Common myeloid progenitor, CD34-positive (primary cell): ENCODE results near the gene SHISAL1.

Experiments used
- CTCF ChIA-PET: fragments of 350-600 bp; sonication (Branson Sonifier 250); formaldehyde crosslinking; loops from one replicate; lab custom pipeline; 2021; ENCODE audit warnings: antibody characterized with exemption; lab: Charles Lee
- POLR2A ChIA-PET: fragments of 350-600 bp; sonication (Branson Sonifier 250); formaldehyde crosslinking; loops from one replicate; lab custom pipeline; 2021; ENCODE audit warnings: antibody characterized with exemption; lab: Charles Lee
- DNase-seq, 3 donors: peaks; one replicate each; pipeline versions ENCODE4 v3.0.0 to v3.0.0-alpha.2; 2013
- H3K27ac ChIP-seq, 2 experiments: 1 replicate in 1 of 2; 2 replicates in 1 of 2; pipeline ENCODE4 v1.7.0; 2013; ENCODE audit warnings: inconsistent platforms in 2 of 2, low read length in 2 of 2, mild to moderate bottlenecking in 2 of 2, low read depth in 1 of 2, moderate library complexity in 1 of 2; ENCODE audit not compliant: severe bottlenecking in 2 of 2, insufficient read depth in 1 of 2, poor library complexity in 1 of 2
- H3K27me3 ChIP-seq, 5 experiments: replicated peaks in 2 of 5; 1 replicate in 3 of 5; 2 replicates in 2 of 5; pipeline versions ENCODE4 v1.6.1 to v1.7.0; 2013; ENCODE audit warnings: low read length in 4 of 5, mild to moderate bottlenecking in 2 of 5, moderate library complexity in 2 of 5, inconsistent platforms in 1 of 5; ENCODE audit not compliant: insufficient read depth in 5 of 5, control insufficient read depth in 4 of 5
- H3K36me3 ChIP-seq, 4 experiments: 1 replicate in 2 of 4; 2 replicates in 2 of 4; pipeline versions ENCODE4 v1.6.1 to v1.7.0; 2013; ENCODE audit warnings: low read length in 3 of 4, control low read depth in 1 of 4, mild to moderate bottlenecking in 1 of 4; ENCODE audit not compliant: control insufficient read depth in 4 of 4, insufficient read depth in 4 of 4
- H3K4me1 ChIP-seq, 4 experiments: 1 replicate in 3 of 4; 2 replicates in 1 of 4; pipeline versions ENCODE4 v1.6.1 to v1.7.1; 2013; ENCODE audit warnings: low read length in 3 of 4, mild to moderate bottlenecking in 3 of 4, control low read depth in 1 of 4, inconsistent platforms in 1 of 4, moderate library complexity in 1 of 4; ENCODE audit not compliant: control insufficient read depth in 4 of 4, insufficient read depth in 4 of 4; ENCODE audit errors: control extremely low read depth in 1 of 4
- H3K4me3 ChIP-seq, 7 experiments: 1 replicate in 4 of 7; 2 replicates in 3 of 7; pipeline versions ENCODE4 v1.5.1 to v1.7.0; 2013; ENCODE audit warnings: mild to moderate bottlenecking in 7 of 7, low read length in 6 of 7, moderate library complexity in 6 of 7, inconsistent platforms in 2 of 7, low read depth in 2 of 7, control low read depth in 1 of 7; ENCODE audit not compliant: insufficient read depth in 4 of 7, control insufficient read depth in 1 of 7; ENCODE audit errors: extremely low read depth in 1 of 7
- H3K9me3 ChIP-seq, 5 experiments: 1 replicate in 4 of 5; 2 replicates in 1 of 5; pipeline versions ENCODE4 v1.6.1 to v1.7.1; 2013; ENCODE audit warnings: low read length in 4 of 5, mild to moderate bottlenecking in 2 of 5, inconsistent platforms in 1 of 5, low read depth in 1 of 5, moderate library complexity in 1 of 5; ENCODE audit not compliant: control insufficient read depth in 4 of 5, insufficient read depth in 2 of 5; ENCODE audit errors: control extremely low read depth in 1 of 5
- WGBS: methylation state at CpG from one replicate; pipeline ENCODE4 v1.1.5; 2013; ENCODE audit not compliant: insufficient coverage; 5-methylcytosine and 5-hydroxymethylcytosine counted together

SHISAL1 gene

GRCh38 chr22:44273175-44273574 lies 39.6 kb downstream of the SHISAL1 start:
- ChIA-PET POLR2A (no interaction called here), CTCF (no interaction called here)
- Histone ChIP-seq H3K4me3 (no peak overlapping the region), H3K36me3 (no peaks in the 10 kb centered on the region), H3K4me1 (no peaks in the 10 kb centered on the region), H3K27me3 (peaks cover 0 to 11% (median 3%) of the 10 kb centered on the region in 5 experiments), H3K9me3 (no peaks in the 10 kb centered on the region), H3K27ac (no peak overlapping the region)
- DNase-seq: no peak
- 20% methylated on average over 2 of the region's 5 CpGs for WGBS

- H3K9me3 ChIP-seq: no peaks in the 10 kb centered on the region
- H3K27ac ChIP-seq: no peak overlapping the region
- ChIA-PET POLR2A (no interaction called here), CTCF (no interaction called here)
- H3K27me3 ChIP-seq: peaks cover 0 to 11% (median under 1%) of the 10 kb centered on the region in 5 experiments
- H3K4me3 ChIP-seq: no peak overlapping the region
- H3K4me1 ChIP-seq: no peaks in the 10 kb centered on the region
- no peaks in the 10 kb centered on the region for H3K36me3 ChIP-seq
- WGBS: 100% methylated on average over 4 of the region's 5 CpGs
- no peak for DNase-seq
Observed at GRCh38 chr22:44272401-44272771, 40.4 kb downstream of the SHISAL1 start.

DNA sequence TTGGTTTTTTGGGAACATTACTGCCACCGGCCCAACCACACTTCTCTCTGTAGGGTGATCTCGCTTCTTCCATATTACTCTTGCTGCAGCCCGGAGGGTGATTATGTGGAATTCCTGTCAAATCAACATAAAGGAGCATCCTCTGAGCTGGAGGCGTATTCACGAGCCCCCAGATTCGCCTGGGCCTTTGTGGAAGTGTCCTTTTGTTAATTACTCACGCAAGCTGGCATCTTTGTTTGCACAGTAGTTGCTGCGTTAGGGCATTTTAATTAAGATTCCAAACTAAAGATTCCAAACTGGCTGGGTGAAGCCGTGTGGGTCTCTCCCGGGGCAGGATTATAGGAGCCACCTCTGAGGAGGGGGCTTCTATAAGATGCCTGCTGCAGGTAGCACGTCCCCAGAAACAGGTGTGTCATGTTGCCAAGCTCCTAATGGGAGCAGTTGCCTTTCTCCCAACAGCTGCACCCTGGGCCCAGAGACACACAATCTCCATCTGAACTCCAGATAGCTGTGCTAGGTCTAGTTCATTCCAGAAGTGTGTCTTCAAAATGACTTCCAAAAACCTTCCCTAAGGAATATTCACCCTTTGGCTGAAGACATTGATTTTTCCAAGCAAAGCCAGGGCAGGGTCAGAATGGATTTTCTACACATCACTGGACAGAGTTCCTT lies 40.9 kb downstream of the SHISAL1 start:
- ChIA-PET POLR2A (no interaction called here), CTCF (interaction anchor here (1.4 kb wide), 1 partner anchor 10 kb away, joined by 3 read pairs; no protein-coding TSS in a partner anchor)
- no peak for DNase-seq
- Histone ChIP-seq H3K4me3 (no peak overlapping the region), H3K27me3 (peaks cover 0 to 7% (median 0%) of the 10 kb centered on the region in 5 experiments), H3K9me3 (no peaks in the 10 kb centered on the region), H3K27ac (no peak overlapping the region), H3K4me1 (no peaks in the 10 kb centered on the region), H3K36me3 (no peaks in the 10 kb centered on the region)
- WGBS: 97% methylated on average over 8 of the region's 11 CpGs

- H3K27me3 ChIP-seq: peaks cover 0 to 3% (median 0%) of the 10 kb centered on the region in 5 experiments
- no peak overlapping the region for H3K27ac ChIP-seq
- DNase-seq: no peak
- H3K36me3 ChIP-seq: no peaks in the 10 kb centered on the region
- ChIA-PET CTCF (interaction anchor here (1.4 kb wide), 1 partner anchor 9 kb away, joined by 3 read pairs; no protein-coding TSS in a partner anchor), POLR2A (no interaction called here)
- no peaks in the 10 kb centered on the region for H3K4me1 ChIP-seq
- H3K4me3 ChIP-seq: no peak overlapping the region
- H3K9me3 ChIP-seq: no peaks in the 10 kb centered on the region
Observed at GRCh38 chr22:44271010-44271500, 41.7 kb downstream of the SHISAL1 start.

GRCh38 chr22:44270556-44270880 lies 42.2 kb downstream of the SHISAL1 start:
- DNase-seq: no peak
- H3K4me1 ChIP-seq: no peaks in the 10 kb centered on the region
- ChIA-PET POLR2A (no interaction called here), CTCF (interaction anchor here (1.4 kb wide), 1 partner anchor 9 kb away, joined by 3 read pairs; no protein-coding TSS in a partner anchor)
- 97% methylated on average over 9 of the region's 9 CpGs for WGBS
- no peak overlapping the region for H3K4me3 ChIP-seq
- no peak overlapping the region for H3K27ac ChIP-seq
- peaks cover 0 to 3% (median 0%) of the 10 kb centered on the region in 5 experiments for H3K27me3 ChIP-seq
- H3K9me3 ChIP-seq: no peaks in the 10 kb centered on the region
- H3K36me3 ChIP-seq: no peaks in the 10 kb centered on the region

DNA sequence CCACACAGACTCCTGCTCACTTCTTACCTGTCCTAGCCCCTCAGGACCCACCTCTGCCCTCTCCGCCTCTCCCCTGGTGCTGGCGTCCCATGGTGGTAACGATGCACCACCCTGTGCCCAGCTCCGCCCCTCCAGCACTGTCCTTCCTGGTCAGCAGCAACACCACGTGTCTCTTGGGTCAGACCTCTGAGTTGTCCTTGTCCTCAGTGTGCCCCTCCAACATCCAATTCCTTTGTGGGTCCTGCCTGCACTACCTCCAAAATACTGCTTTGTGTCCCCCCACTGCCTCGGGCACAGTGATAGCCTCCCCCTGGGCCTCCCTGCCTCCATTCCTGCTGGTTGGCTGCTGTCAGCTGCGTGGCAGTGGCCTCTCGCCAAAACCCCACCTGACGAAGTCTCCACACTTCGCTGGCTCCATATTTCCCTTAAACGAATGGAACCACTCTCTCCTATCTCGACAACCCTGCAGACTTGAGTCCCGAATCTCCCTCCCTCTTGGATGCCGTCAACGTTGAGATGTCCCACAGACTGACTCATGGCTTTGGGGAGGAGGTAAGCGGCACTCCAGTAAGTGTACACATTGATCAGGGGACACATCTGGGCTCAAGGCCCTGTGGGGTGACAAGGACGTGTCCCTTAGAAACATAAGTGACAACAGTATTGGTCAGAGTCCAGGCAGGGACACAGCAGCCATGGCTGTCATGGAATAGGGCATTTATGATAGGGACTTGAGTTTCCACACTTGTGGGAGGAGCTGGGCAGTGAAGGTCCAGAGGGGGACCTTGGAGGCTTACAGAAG lies 42.8 kb downstream of the SHISAL1 start:
- CTCF ChIA-PET: interaction anchor here (1.4 kb wide), 1 partner anchor 8 kb away, joined by 3 read pairs; no protein-coding TSS in a partner anchor
- 92% methylated on average over 16 of the region's 17 CpGs for WGBS
- H3K27ac ChIP-seq: no peak overlapping the region

GRCh38 chr22:44269117-44269498 lies 43.6 kb downstream of the SHISAL1 start:
- Histone ChIP-seq H3K4me3 (no peak overlapping the region), H3K27me3 (peaks cover 0 to 4% (median 0%) of the 10 kb centered on the region in 5 experiments), H3K27ac (no peak overlapping the region), H3K4me1 (no peaks in the 10 kb centered on the region), H3K9me3 (peaks cover 0 to 1% (median 0%) of the 10 kb centered on the region in 5 experiments), H3K36me3 (no peaks in the 10 kb centered on the region)
- DNase-seq: no peak
- WGBS: 76% methylated on average over 5 of the region's 5 CpGs
- CTCF ChIA-PET: no interaction called here
- POLR2A ChIA-PET: no interaction called here

More for the DNA sequence above, 42.8 kb downstream of the SHISAL1 start:
- no peak for DNase-seq
- Histone ChIP-seq H3K27me3 (peaks cover 0 to 4% (median 0%) of the 10 kb centered on the region in 5 experiments), H3K9me3 (peaks cover 0 to 1% (median 0%) of the 10 kb centered on the region in 5 experiments), H3K4me3 (no peak overlapping the region), H3K36me3 (no peaks in the 10 kb centered on the region), H3K4me1 (no peaks in the 10 kb centered on the region)
- POLR2A ChIA-PET: no interaction called here
